Mesothelial cell of epicardium (in vitro differentiated cells): ENCODE results near the gene DACT1. TPM values are rescaled to one million over a fixed set of nuclear protein-coding genes. Genes with fewer than 3 reads are reported as not detected.
A peak's percentile ranks its signal among the peaks of the same experiment; 100 is the strongest.

Experiments used
- DNase-seq, 2 experiments: peaks; one replicate each; pipeline ENCODE4 v3.0.0; 2021; ENCODE audit warnings: low spot score in 2 of 2; ENCODE audit not compliant: unreplicated experiment in 2 of 2
- H3K27ac Mint-ChIP-seq: 2 replicates; pipeline ENCODE4 v1.8.0; 2021; ENCODE audit warnings: mixed read lengths
- H3K27me3 Mint-ChIP-seq: 2 replicates; pipeline ENCODE4 v1.8.0; 2021; ENCODE audit warnings: low read depth, mixed read lengths
- H3K36me3 Mint-ChIP-seq: 2 replicates; pipeline ENCODE4 v1.8.0; 2021; ENCODE audit warnings: mixed read lengths
- H3K4me1 Mint-ChIP-seq: 2 replicates; pipeline ENCODE4 v1.8.0; 2021; ENCODE audit warnings: mixed read lengths
- H3K4me3 Mint-ChIP-seq: 2 replicates; pipeline ENCODE4 v1.8.0; 2021; ENCODE audit warnings: mild to moderate bottlenecking, moderate library complexity, mixed read lengths
- H3K9me3 Mint-ChIP-seq: 2 replicates; pipeline ENCODE4 v1.8.0; 2021; ENCODE audit warnings: mixed read lengths
- CTCF ChIP-seq: fragments of 200-600 bp; sonication (generic); IDR thresholded peaks from one replicate; pipeline ENCODE4 v1.5.0; 2021; ENCODE audit warnings: antibody characterized with exemption; ENCODE audit not compliant: unreplicated experiment
- total RNA-seq: library from RNA; stranded (reverse); gene quantifications from 3 replicates; pipeline ENCODE4 v1.2.1, GENCODE V29; 2021

The DACT1 gene
- total RNA-seq, 1 donor from 2014 or later: 61.7 TPM

- Mint-ChIP-seq H3K27ac (no peak overlapping the region), H3K36me3 (no peaks in the 10 kb centered on the region), H3K4me1 (no peaks in the 10 kb centered on the region), H3K9me3 (no peaks in the 10 kb centered on the region), H3K27me3 (no peaks in the 10 kb centered on the region), H3K4me3 (no peak overlapping the region)
- TF ChIP-seq CTCF: no peak
- no peak for DNase-seq
Observed at GRCh38 chr14:58598804-58599525, 38.8 kb upstream of the DACT1 start.

GRCh38 chr14:58599707-58600106, 38.1 kb upstream of the DACT1 start:
- Mint-ChIP-seq H3K9me3 (no peaks in the 10 kb centered on the region), H3K4me3 (no peak overlapping the region), H3K36me3 (no peaks in the 10 kb centered on the region), H3K4me1 (no peaks in the 10 kb centered on the region), H3K27ac (no peak overlapping the region), H3K27me3 (no peaks in the 10 kb centered on the region)
- no peak for TF ChIP-seq CTCF
- no peak for DNase-seq

GRCh38 chr14:58605465-58605864, 32.3 kb upstream of the DACT1 start:
- Mint-ChIP-seq H3K4me1 (peaks cover 19% of the 10 kb centered on the region), H3K9me3 (no peaks in the 10 kb centered on the region), H3K36me3 (no peaks in the 10 kb centered on the region), H3K27ac (no peak overlapping the region), H3K4me3 (no peak overlapping the region), H3K27me3 (no peaks in the 10 kb centered on the region)
- no peak for DNase-seq
- no peak for TF ChIP-seq CTCF

GRCh38 chr14:58607131-58607951, 30.4 kb upstream of the DACT1 start:
- H3K9me3 Mint-ChIP-seq: no peaks in the 10 kb centered on the region
- H3K4me1 Mint-ChIP-seq: peaks cover 19% of the 10 kb centered on the region
- H3K36me3 Mint-ChIP-seq: no peaks in the 10 kb centered on the region
- no peak overlapping the region for H3K4me3 Mint-ChIP-seq
- no peak for TF ChIP-seq CTCF
- H3K27me3 Mint-ChIP-seq: no peaks in the 10 kb centered on the region
- no peak for DNase-seq
- H3K27ac Mint-ChIP-seq: peak overlapping the region; percentile 31

- Mint-ChIP-seq H3K36me3 (no peaks in the 10 kb centered on the region), H3K9me3 (no peaks in the 10 kb centered on the region), H3K4me1 (peaks cover 19% of the 10 kb centered on the region), H3K27ac (peak overlapping the region; percentile 31), H3K27me3 (no peaks in the 10 kb centered on the region), H3K4me3 (no peak overlapping the region)
- no peak for DNase-seq
- no peak for TF ChIP-seq CTCF
Observed at GRCh38 chr14:58607952-58608317, 29.8 kb upstream of the DACT1 start.
